Activated CD4-positive, alpha-beta T cell treated with anti-CD3 and anti-CD28 coated beads, Interleukin-2, amount 10 ng/mL, durations not matched to agents 24 days and 14 days (primary cell): ENCODE measurements around the gene KDM5C. TPM values are rescaled to one million over a fixed set of nuclear protein-coding genes. Genes with fewer than 3 reads are reported as not detected.
A peak's percentile ranks its signal among the peaks of the same experiment; 100 is the strongest.

Experiments used
- DNase-seq: peaks from one replicate; pipeline ENCODE4 v3.0.0; 2022
- H3K27ac Mint-ChIP-seq: one replicate; pipeline ENCODE4 v1.8.0; 2022; ENCODE audit warnings: mild to moderate bottlenecking, mixed read lengths
- H3K27me3 Mint-ChIP-seq: one replicate; pipeline ENCODE4 v1.8.0; 2022; ENCODE audit warnings: mixed read lengths
- H3K36me3 Mint-ChIP-seq: one replicate; pipeline ENCODE4 v1.8.0; 2022; ENCODE audit warnings: low read depth, mild to moderate bottlenecking, mixed read lengths
- H3K4me1 Mint-ChIP-seq: one replicate; pipeline ENCODE4 v1.8.0; 2021; ENCODE audit warnings: mixed read lengths
- H3K4me3 Mint-ChIP-seq: one replicate; pipeline ENCODE4 v1.8.0; 2022; ENCODE audit warnings: mild to moderate bottlenecking, moderate library complexity, mixed read lengths
- H3K9me3 Mint-ChIP-seq: one replicate; pipeline ENCODE4 v1.8.0; 2021; ENCODE audit warnings: mixed read lengths
- intact Hi-C: fragments of 100-400 bp; cut with micrococcal nuclease; formaldehyde crosslinking; loops from one replicate; pipeline ENCODE4 v1.15.1; 2023
- total RNA-seq: library from RNA; stranded (reverse); gene quantifications from 2 replicates; pipeline ENCODE4 v1.2.3, GENCODE V29; 2022

Gene KDM5C
- 112 and 119 TPM in 2 replicates for total RNA-seq

DNA sequence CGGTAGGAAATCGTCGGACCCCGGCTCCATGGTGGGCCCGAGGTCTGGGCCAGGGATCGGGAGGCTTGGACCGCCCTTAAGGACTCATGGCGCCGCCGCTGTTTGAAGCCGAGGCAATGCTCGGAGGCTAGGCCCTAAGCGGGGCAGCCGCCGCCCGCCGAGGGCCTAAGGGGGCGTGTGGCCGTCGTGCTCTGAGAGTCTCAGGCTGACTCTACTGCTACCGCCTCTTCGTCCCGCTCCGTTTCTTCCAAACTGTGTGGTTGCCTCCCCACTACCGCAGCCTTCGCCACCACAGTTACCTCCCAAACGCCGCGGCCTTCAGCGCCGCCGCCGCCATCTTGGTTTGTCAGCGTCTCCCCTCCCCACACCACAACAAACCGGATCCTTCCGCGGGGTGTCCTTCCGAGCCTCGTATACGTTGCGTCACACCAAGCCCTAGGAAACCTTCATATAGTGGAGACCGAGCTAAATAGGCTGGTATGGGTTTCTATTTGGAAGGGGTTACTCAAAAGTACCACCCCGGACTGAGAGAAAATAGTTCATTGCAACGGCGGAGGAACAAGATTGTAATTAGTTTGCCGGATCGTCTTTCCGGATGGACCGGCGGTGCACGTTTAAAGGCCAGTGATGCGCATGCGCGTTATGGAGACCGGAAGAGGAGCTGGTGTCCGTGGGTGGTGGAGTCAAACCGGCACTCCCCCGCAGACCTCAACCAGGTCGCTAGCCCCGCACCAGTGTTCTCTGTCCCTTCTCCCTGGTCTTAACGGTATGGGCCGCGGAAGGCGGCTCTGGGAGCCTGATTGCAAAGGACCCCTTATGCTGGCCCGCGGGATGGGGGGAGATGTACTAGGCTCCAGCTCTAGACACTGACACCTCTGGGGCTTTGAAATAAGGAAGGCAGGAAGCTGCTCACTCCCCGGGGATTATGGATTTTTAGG, at the start of gene KDM5C:
Gene KDM5C, minus strand, starts transcription at position 348 of the 938 bp plus-strand sequence. Its CDS starts 318 bp downstream, at position 30.
- no peaks in the 10 kb centered on the region for H3K27me3 Mint-ChIP-seq
- peaks cover 43% of the 10 kb centered on the region for H3K4me1 Mint-ChIP-seq
- peak within 1 kb of the TSS; percentile 97 for H3K4me3 Mint-ChIP-seq
- intact Hi-C loops = loop anchor here (2.0 kb wide), 1 partner anchor 198 kb away; the partner anchor contains the start of genes RIBC1 and SMC1A
- no peaks in the 10 kb centered on the region for H3K9me3 Mint-ChIP-seq
- peaks cover 23% of the 10 kb centered on the region for H3K36me3 Mint-ChIP-seq
- DNase-seq = peak; percentile 95
- peak within 1 kb of the TSS; percentile 99 for H3K27ac Mint-ChIP-seq

DNA sequence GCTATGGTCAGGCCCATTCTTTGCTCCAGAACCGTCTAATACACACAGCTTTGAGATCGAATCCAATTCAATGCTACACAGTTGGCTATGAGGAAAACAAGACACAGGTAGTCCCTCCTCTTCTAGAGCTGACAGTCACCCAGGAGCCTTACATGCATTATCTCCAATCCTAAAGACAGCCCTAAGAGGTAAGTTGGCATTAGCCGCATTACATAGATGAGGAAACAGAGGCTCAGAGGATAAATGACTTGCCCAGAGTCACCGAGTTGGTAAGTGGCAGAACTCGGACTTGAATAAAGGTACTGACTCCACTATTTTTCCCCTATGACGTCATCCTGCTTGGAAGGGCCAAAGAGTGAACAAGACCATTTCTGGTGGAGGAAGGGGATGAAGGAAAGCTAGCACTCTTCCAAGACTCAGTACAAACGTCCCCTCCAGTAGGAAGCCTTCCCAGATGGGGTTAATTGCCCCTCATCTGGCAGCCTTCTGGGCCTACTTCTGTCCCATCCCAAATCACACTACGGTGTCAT, 47.9 kb upstream of the KDM5C start:
- DNase-seq = no peak
- no peaks in the 10 kb centered on the region for H3K4me1 Mint-ChIP-seq
- intact Hi-C loops = no loop called here
- no peaks in the 10 kb centered on the region for H3K9me3 Mint-ChIP-seq
- no peak overlapping the region for H3K4me3 Mint-ChIP-seq
- H3K36me3 Mint-ChIP-seq = no peaks in the 10 kb centered on the region
- peaks cover 2% of the 10 kb centered on the region for H3K27me3 Mint-ChIP-seq
- no peak overlapping the region for H3K27ac Mint-ChIP-seq

DNA sequence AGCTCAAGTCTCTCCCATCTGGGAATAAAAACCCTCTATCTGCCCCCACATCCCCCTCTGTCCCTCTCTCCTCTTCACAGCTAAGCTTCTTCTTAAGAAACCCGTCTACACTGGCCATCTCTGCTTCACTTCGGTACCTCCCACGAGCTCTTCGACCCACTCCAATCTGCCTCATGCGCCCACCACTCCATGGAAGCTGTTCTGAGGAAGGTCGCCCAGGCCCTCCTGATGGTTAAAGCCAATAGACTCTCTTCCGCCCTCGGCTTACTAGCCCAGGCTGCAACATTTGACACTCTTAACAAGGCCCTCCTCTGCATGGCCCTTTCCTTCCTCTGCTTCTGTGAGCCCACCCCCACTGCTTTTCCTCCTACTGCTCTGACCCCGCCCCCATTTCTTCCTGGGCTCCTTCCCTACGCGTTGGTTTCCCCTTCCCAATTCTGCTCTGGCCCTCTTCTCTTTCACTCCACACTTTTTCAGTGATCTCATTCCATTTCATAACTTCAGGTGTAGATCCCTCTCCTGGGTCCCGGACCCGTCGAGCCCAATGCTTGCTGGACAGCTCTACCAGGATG, 44.6 kb upstream of the KDM5C start:
- no peak overlapping the region for H3K4me3 Mint-ChIP-seq
- no peaks in the 10 kb centered on the region for H3K4me1 Mint-ChIP-seq
- no peaks in the 10 kb centered on the region for H3K36me3 Mint-ChIP-seq
- no peaks in the 10 kb centered on the region for H3K9me3 Mint-ChIP-seq
- H3K27me3 Mint-ChIP-seq = peaks cover 6% of the 10 kb centered on the region
- DNase-seq = no peak
- intact Hi-C loops = no loop called here
- H3K27ac Mint-ChIP-seq = no peak overlapping the region

DNA sequence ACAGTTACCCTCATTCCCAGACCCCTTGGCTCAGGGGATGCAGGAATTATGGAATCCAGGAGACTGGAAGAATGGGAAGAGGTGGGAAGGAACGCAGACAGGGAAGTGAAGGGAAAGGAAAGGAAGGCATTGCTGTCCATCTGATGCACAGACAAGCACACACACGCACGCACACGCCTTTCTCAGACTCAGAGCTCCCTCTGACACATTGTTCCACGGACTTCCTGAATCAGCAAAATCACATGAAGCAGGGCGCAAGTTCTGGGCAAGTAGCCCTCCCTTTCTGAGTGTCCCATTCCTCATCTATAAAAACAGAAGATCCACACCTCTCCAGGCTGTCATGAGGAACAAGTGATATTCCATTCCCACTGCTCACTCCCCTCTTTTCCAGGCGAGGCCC, 43.2 kb upstream of the KDM5C start:
- Mint-ChIP-seq H3K27me3 (peaks cover 6% of the 10 kb centered on the region), H3K27ac (no peak overlapping the region), H3K36me3 (no peaks in the 10 kb centered on the region), H3K4me3 (no peak overlapping the region), H3K4me1 (peaks cover 12% of the 10 kb centered on the region), H3K9me3 (no peaks in the 10 kb centered on the region)
- intact Hi-C loops = no loop called here
- DNase-seq = no peak

DNA sequence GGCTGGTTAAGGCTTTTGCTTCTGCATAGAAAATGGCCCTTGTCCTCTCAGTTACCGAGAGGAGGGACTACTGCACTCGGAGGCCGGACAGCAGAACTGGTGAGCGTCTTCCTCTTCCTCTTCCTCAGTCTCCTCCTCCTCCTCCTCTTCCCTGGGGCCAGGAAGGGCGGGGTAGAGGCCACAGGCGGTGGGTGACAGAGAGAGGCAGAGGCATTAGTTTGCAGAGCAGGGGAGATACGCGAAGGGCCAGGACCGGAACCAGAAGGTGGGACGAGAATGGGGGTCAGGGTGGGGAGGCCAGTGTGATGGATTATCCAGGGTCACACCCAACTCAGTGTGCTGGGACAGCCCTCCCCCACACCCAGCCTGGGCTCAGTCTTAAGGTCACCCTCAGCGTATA, 41.9 kb upstream of the KDM5C start:
- Mint-ChIP-seq H3K36me3 (no peaks in the 10 kb centered on the region), H3K27me3 (peaks cover 9% of the 10 kb centered on the region), H3K27ac (no peak overlapping the region), H3K4me3 (no peak overlapping the region), H3K9me3 (no peaks in the 10 kb centered on the region), H3K4me1 (peaks cover 22% of the 10 kb centered on the region)
- intact Hi-C loops = no loop called here
- no peak for DNase-seq

DNA sequence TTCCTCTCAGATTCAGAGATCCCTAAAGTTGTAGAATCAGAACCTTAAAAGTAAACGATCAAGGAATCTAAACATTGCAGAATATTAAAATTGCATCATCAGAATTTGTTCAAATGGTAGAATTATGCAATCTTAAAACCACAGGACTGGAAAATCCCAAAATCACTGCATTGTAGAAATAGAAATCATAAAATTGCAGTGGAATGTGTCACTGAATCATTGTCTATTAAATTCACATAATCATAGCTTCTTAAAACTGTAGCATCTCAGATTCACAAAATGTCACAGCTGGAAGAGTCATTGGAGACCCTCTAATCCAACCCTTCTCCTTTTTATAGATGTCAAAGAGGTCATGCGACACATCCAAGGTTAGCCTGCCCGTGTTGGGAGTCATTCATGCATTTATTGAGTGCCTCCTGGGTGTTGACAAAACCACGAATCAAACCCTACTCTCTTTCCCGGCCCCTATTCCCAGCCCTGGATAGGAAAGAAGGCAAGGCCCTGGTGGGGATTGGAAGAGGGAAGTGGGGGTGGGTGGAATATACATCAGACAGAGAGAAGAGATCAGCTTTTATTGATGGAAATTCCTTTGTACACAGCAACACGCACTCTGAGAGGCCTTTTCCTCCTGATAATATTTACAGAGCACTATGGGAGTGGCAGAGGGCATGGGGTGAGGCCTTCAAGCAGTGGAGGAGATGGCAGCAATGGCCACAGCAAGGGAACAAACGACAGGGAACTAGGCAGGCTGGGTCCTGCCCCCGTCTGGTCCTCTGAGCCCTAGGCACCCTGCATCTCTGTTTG, 41.0 kb upstream of the KDM5C start:
- no peak for DNase-seq
- H3K27ac Mint-ChIP-seq = no peak overlapping the region
- no peak overlapping the region for H3K4me3 Mint-ChIP-seq
- H3K36me3 Mint-ChIP-seq = no peaks in the 10 kb centered on the region
- H3K4me1 Mint-ChIP-seq = peaks cover 29% of the 10 kb centered on the region
- peaks cover 10% of the 10 kb centered on the region for H3K27me3 Mint-ChIP-seq
- H3K9me3 Mint-ChIP-seq = no peaks in the 10 kb centered on the region
- intact Hi-C loops = no loop called here

DNA sequence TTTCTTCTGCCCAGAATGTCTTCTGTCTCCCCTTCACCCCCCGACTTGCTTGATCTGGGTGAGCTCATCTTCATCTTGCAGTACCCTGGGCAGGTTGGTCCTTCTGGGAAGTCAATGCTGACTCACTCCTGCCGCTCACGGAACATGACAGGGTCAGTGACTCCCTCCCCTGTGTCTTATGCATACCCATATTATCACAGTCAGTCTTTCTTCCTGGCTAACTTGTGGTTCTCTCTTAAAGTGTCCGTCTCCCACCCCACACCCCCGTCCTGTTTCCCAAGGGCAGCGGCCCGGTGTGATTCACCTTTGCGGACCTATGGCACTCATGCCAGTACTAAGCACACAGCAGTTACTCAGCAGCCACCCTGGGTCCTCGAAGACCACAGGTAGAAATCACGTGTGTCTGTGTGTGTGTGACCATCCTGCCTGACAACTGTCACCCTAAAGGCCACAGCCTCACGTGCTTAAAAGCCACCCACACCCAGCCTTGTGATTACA, 38.6 kb upstream of the KDM5C start:
- Mint-ChIP-seq H3K9me3 (no peaks in the 10 kb centered on the region), H3K4me1 (peaks cover 29% of the 10 kb centered on the region), H3K4me3 (peak overlapping the region; percentile 72), H3K27ac (peak overlapping the region; percentile 72), H3K36me3 (no peaks in the 10 kb centered on the region), H3K27me3 (peaks cover 13% of the 10 kb centered on the region)
- intact Hi-C loops = no loop called here
- DNase-seq = peak; percentile 57

DNA sequence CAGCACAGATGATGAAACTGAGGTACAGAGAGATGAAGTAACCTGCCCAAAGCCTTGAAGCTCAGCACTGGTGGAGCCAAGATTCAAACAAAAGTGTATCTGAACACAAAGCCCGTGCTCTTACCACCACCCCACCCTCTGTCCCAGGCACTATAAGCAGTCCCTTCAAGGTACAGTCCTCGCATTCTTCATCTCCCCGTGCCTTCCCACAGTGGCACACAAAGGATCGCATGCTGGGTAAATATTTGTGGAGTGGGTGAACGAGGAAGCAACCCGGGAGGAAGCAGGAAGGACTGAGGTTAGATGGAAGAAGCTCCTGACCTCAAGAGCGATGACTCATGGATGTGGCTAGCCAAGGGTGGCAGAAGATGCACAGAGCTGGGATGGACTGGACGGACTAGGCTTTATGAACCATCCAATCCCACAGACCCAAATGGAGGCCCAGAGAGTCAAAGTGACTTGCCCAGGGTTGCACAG, 37.9 kb upstream of the KDM5C start:
- H3K27ac Mint-ChIP-seq = peak overlapping the region; percentile 63
- peak overlapping the region; percentile 72 for H3K4me3 Mint-ChIP-seq
- H3K27me3 Mint-ChIP-seq = peaks cover 13% of the 10 kb centered on the region
- no peaks in the 10 kb centered on the region for H3K36me3 Mint-ChIP-seq
- intact Hi-C loops = no loop called here
- H3K4me1 Mint-ChIP-seq = peaks cover 29% of the 10 kb centered on the region
- DNase-seq = peak; percentile 60
- H3K9me3 Mint-ChIP-seq = no peaks in the 10 kb centered on the region

DNA sequence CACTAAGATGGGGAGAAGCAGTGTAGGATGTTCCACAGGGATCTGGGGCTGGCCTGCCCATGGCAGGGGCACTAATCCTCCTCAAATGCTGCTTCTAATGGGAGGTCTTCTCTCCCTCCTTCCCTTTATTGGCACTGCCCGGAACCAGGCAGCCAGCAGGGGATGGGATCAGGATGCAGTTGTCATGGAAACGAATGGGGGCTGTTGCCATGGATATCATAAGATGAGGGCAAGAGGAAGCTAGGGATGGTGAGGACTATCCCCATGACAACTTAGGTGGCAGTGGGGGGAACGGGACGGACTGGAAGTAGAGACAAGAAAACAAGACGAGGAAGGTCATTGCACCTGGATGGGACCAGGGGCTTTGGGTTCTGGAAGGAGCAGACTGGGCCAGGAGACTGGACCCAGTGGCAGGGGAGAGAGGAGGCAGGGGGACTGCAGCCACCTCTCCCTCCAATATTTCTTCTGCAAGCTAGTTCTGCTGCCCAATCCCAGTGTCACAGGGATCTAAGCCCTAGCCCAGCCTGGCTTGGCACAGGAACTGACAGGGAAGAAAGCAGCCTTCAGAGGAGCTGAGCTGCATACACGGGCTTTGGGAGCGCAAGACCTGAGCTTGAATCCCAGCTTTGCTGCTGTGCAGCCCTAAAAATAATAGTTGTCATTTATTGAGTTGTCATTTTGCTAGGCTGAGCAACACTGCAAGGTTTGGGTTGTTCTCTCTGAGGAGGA, 37.3 kb upstream of the KDM5C start:
- H3K27ac Mint-ChIP-seq = no peak overlapping the region

DNA sequence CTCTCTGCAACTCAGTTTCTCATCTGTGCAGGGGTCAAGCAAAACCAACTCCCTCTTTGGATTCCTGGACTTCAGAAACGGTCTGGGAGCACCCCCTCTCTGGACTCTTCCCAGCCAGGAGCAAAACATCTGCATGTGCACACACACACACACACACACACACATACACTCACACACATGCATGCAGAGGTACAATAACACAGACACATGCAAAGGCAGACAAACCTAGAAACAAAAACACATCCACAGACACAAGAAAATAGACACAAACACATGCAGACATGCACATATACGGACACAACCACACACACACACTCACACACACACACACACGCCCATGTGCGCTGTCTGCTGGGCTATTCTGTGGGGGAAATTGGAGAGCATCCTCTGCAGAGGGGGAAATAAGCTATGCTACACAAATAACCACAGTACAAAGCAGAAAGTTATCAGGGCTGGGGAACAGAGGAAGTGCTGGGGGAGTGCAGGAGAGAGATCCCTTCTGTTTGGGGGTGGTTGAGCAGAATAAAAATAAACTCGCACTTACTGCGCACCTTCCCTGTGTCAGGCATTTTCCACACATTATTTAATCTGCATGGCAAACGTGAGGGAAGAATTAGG, 36.5 kb upstream of the KDM5C start:
- Mint-ChIP-seq H3K36me3 (no peaks in the 10 kb centered on the region), H3K27me3 (peaks cover 13% of the 10 kb centered on the region), H3K4me1 (peaks cover 29% of the 10 kb centered on the region), H3K27ac (no peak overlapping the region), H3K4me3 (no peak overlapping the region), H3K9me3 (no peaks in the 10 kb centered on the region)
- intact Hi-C loops = no loop called here
- peak; percentile 56 for DNase-seq

More for the DNA sequence above, 37.3 kb upstream of the KDM5C start:
- DNase-seq = no peak
- intact Hi-C loops = no loop called here
- Mint-ChIP-seq H3K4me3 (no peak overlapping the region), H3K36me3 (no peaks in the 10 kb centered on the region), H3K27me3 (peaks cover 13% of the 10 kb centered on the region), H3K4me1 (peaks cover 29% of the 10 kb centered on the region), H3K9me3 (no peaks in the 10 kb centered on the region)

DNA sequence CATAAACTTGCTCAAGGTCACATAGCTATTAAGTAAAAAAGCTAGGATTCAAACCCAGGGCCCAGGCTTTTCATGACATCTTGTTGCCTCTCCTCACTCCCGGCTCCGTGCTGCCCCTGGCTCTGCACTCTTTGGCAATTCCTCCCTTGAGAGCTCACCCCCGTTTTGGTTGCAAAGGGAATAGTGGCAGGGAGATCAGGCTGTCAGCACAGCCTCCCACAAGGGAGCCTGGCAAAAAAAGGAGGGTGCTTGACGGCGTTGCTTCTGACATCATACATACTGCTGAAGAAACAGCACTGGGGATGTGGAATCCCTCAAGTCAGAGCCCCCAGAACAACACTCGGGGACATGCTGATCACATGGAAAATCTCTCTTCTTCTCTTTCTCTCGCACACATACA, 35.8 kb upstream of the KDM5C start:
- intact Hi-C loops = no loop called here

DNA sequence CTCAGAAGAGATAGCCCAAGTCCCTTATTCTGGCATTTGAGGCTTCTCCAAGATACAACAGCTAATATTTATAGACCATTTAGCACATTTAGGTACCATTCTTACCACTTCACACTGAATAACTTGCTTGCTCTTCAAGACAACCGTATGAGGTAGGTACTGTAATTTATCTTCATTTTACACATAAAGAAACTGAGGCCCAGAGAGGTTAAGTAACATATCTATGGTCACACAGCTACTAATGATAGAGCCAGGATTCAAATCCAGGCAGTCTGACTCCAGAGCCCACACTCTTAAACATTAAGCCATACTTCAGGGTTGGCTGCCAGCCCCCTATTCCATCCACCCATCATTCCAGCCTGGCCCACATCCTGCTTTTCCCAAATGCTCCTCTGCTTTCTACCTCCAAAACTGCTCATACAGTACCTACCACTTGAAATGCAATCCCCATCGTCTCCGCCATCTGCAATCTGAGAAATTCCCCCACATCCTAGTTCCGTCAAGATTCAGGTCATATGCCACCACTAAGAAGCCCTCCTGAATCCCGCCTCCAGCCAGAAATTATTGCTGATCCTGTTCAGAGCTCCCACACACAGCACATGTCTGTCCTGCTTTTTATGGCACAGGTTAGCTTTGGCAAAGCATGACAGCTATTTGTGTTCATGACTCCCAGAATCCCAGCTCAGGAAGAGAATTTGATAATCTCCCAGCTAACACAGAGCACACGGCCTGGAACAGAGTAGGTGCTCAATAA, 32.8 kb upstream of the KDM5C start:
- Mint-ChIP-seq H3K4me1 (peaks cover 14% of the 10 kb centered on the region), H3K27ac (no peak overlapping the region), H3K27me3 (peaks cover 7% of the 10 kb centered on the region), H3K9me3 (no peaks in the 10 kb centered on the region), H3K36me3 (no peaks in the 10 kb centered on the region), H3K4me3 (no peak overlapping the region)
- intact Hi-C loops = no loop called here
- DNase-seq = no peak

More for the DNA sequence above, 35.8 kb upstream of the KDM5C start:
- no peaks in the 10 kb centered on the region for H3K36me3 Mint-ChIP-seq
- no peak overlapping the region for H3K27ac Mint-ChIP-seq
- no peak for DNase-seq
- peaks cover 29% of the 10 kb centered on the region for H3K4me1 Mint-ChIP-seq
- no peak overlapping the region for H3K4me3 Mint-ChIP-seq
- no peaks in the 10 kb centered on the region for H3K9me3 Mint-ChIP-seq
- H3K27me3 Mint-ChIP-seq = peaks cover 10% of the 10 kb centered on the region
